A549 treated with ZK216348 at 1 μM for 4 hours (cell line): Measurements from ENCODE around the gene ELL2. TPM values are rescaled to one million over a fixed set of nuclear protein-coding genes. Genes with fewer than 3 reads are reported as not detected.

Experiments
- total RNA-seq: library from RNA; stranded (reverse); fragments of 200-300 nt; extraction: Qiagen RNA extraction; gene quantifications from 5 replicates; pipeline ENCODE4 v1.2.3, GENCODE V29; 2022; ENCODE audit warnings: low read depth

Gene ELL2
- total RNA-seq: 18.8 to 47.0 TPM (median 22.3 TPM) in 5 replicates

GRCh38 chr5:95961617-95962474, at the start of gene ELL2:
Gene ELL2, minus strand, starts transcription at chr5:95961851. Its CDS starts 130 bp downstream, at chr5:95961721.

Other genes with a start within 250 kb of the ELL2 start
- 5.3 to 10.5 TPM (median 8.4 TPM) in 5 replicates for gene RHOBTB3, start 230.5 kb downstream of the ELL2 start, total RNA-seq
- gene GLRX, start 139.1 kb downstream of the ELL2 start, total RNA-seq: 66.0 to 94.1 TPM (median 69.8 TPM) in 5 replicates